ENCODE results near the gene KCNH1. TPM values are rescaled to one million over a fixed set of nuclear protein-coding genes. Genes with fewer than 3 reads are reported as not detected.

The KCNH1 gene
- total and polyA plus RNA-seq, 3 donors from 2014 or later = 1.5 to 4.2 (median 2.8) TPM

GRCh38 chr1:210801501-210801900, 332.4 kb downstream of the KCNH1 start:
- H3K27ac ChIP-seq = no peak overlapping the region
- intact Hi-C loops (cut with DNase I; ENCODE audit: low total_unique reads) = no loop called here
- no peak overlapping the region for H3K4me3 ChIP-seq
- no peaks in the 10 kb centered on the region for H3K4me1 ChIP-seq
- H3K9me3 ChIP-seq = no peaks in the 10 kb centered on the region
- TF ChIP-seq POLR2A (IDR thresholded peaks at IDR 0.05) (no peak), CTCF (IDR thresholded peaks at IDR 0.05) (no peak)
- DNase-seq = no peak
- WGBS, 2 donors = 93 to 100% methylated on average over 4 of the region's 4 CpGs
- no peaks in the 10 kb centered on the region for H3K36me3 ChIP-seq (ENCODE audit: low read depth, missing control alignments)
- H3K27me3 ChIP-seq = no peaks in the 10 kb centered on the region

- WGBS, 2 donors = 69 to 72% methylated on average over 3 of the region's 3 CpGs
- no peak overlapping the region for H3K4me3 ChIP-seq
These were observed 333.2 kb downstream of the KCNH1 start for GRCh38 chr1:210800756-210801155.

GRCh38 chr1:210800301-210800700, 333.6 kb downstream of the KCNH1 start:
- TF ChIP-seq POLR2A (IDR thresholded peaks at IDR 0.05) = no peak
- TF ChIP-seq CTCF (IDR thresholded peaks at IDR 0.05) = no peak
- H3K27ac ChIP-seq = no peak overlapping the region
- intact Hi-C loops (cut with DNase I; ENCODE audit: low total_unique reads) = no loop called here
- no peak for DNase-seq
- H3K9me3 ChIP-seq = no peaks in the 10 kb centered on the region
- H3K36me3 ChIP-seq (ENCODE audit: low read depth, missing control alignments) = no peaks in the 10 kb centered on the region
- H3K4me3 ChIP-seq = no peak overlapping the region
- H3K27me3 ChIP-seq = no peaks in the 10 kb centered on the region
- no peaks in the 10 kb centered on the region for H3K4me1 ChIP-seq
- 79 to 80% methylated on average over 4 of the region's 4 CpGs for WGBS, 2 donors

More at GRCh38 chr1:210800756-210801155, 333.2 kb downstream of the KCNH1 start:
- TF ChIP-seq POLR2A (IDR thresholded peaks at IDR 0.05) (no peak), CTCF (IDR thresholded peaks at IDR 0.05) (no peak)
- Histone ChIP-seq H3K9me3 (no peaks in the 10 kb centered on the region), H3K27ac (no peak overlapping the region), H3K27me3 (no peaks in the 10 kb centered on the region), H3K4me1 (no peaks in the 10 kb centered on the region), H3K36me3 (ENCODE audit: low read depth, missing control alignments) (no peaks in the 10 kb centered on the region)
- intact Hi-C loops (cut with DNase I; ENCODE audit: low total_unique reads) = no loop called here
- DNase-seq = no peak

- intact Hi-C loops (cut with DNase I; ENCODE audit: low total_unique reads) = no loop called here
- Histone ChIP-seq H3K9me3 (no peaks in the 10 kb centered on the region), H3K27me3 (no peaks in the 10 kb centered on the region), H3K4me3 (no peak overlapping the region), H3K36me3 (ENCODE audit: low read depth, missing control alignments) (no peaks in the 10 kb centered on the region), H3K4me1 (no peaks in the 10 kb centered on the region), H3K27ac (no peak overlapping the region)
- WGBS, 2 donors = 96 to 98% methylated on average over 7 to 8 of the region's 8 CpGs
- DNase-seq = no peak
- no peak for TF ChIP-seq POLR2A (IDR thresholded peaks at IDR 0.05)
- no peak for TF ChIP-seq CTCF (IDR thresholded peaks at IDR 0.05)
These were observed 336.5 kb downstream of the KCNH1 start for GRCh38 chr1:210797422-210797821.

GRCh38 chr1:210796421-210796820, 337.5 kb downstream of the KCNH1 start:
- intact Hi-C loops (cut with DNase I; ENCODE audit: low total_unique reads) = no loop called here
- 91 to 93% methylated on average over 5 of the region's 5 CpGs for WGBS, 2 donors
- no peaks in the 10 kb centered on the region for H3K4me1 ChIP-seq
- H3K27ac ChIP-seq = no peak overlapping the region
- no peaks in the 10 kb centered on the region for H3K27me3 ChIP-seq
- no peak for TF ChIP-seq POLR2A (IDR thresholded peaks at IDR 0.05)
- TF ChIP-seq CTCF (IDR thresholded peaks at IDR 0.05) = no peak
- H3K36me3 ChIP-seq (ENCODE audit: low read depth, missing control alignments) = no peaks in the 10 kb centered on the region
- no peaks in the 10 kb centered on the region for H3K9me3 ChIP-seq
- no peak overlapping the region for H3K4me3 ChIP-seq
- DNase-seq = no peak

All from testis (tissue), 3 donors.